Neural progenitor cell (in vitro differentiated cells): ENCODE data around the gene ETV6. TPM values are rescaled to one million over a fixed set of nuclear protein-coding genes. Genes with fewer than 3 reads are reported as not detected.

Experiments used
- DNase-seq: peaks from one replicate; pipeline ENCODE4 v3.0.0-alpha.2; 2016; ENCODE audit warnings: low spot score
- H2AFZ ChIP-seq: fragments of 200-600 bp; sonication (generic); replicated peaks from 2 replicates; pipeline ENCODE4 v1.6.1; 2016; ENCODE audit warnings: antibody characterized with exemption
- H3F3A ChIP-seq: fragments of 200-600 bp; sonication (generic); 2 replicates; pipeline ENCODE4 v1.6.1; 2016; ENCODE audit warnings: antibody characterized with exemption, low read depth
- H3K27ac ChIP-seq: fragments of 200-600 bp; sonication (generic); 2 replicates; pipeline ENCODE4 v1.5.1; 2016; ENCODE audit warnings: mild to moderate bottlenecking
- H3K27me3 ChIP-seq: fragments of 200-600 bp; sonication (generic); 2 replicates; pipeline ENCODE4 v1.6.1; 2016; ENCODE audit warnings: mild to moderate bottlenecking, moderate library complexity
- H3K36me3 ChIP-seq: fragments of 200-600 bp; sonication (generic); 2 replicates; pipeline ENCODE4 v1.5.1; 2016
- H3K4me1 ChIP-seq: fragments of 200-600 bp; sonication (generic); 2 replicates; pipeline ENCODE4 v1.6.1; 2016; ENCODE audit warnings: mixed run types
- H3K4me2 ChIP-seq: fragments of 200-600 bp; sonication (generic); 2 replicates; pipeline ENCODE4 v1.6.1; 2016
- H3K4me3 ChIP-seq: fragments of 200-600 bp; sonication (generic); 2 replicates; pipeline ENCODE4 v1.5.1; 2016
- H3K79me2 ChIP-seq: fragments of 200-600 bp; sonication (generic); 2 replicates; pipeline ENCODE4 v1.6.1; 2016; ENCODE audit warnings: low read depth
- H3K9ac ChIP-seq: fragments of 200-600 bp; sonication (generic); 2 replicates; pipeline ENCODE4 v1.6.1; 2016
- H3K9me3 ChIP-seq: fragments of 200-600 bp; sonication (generic); 2 replicates; pipeline ENCODE4 v1.5.1; 2016; ENCODE audit warnings: low read depth
- H4K20me1 ChIP-seq: fragments of 200-600 bp; sonication (generic); 2 replicates; pipeline ENCODE4 v1.6.1; 2016; ENCODE audit warnings: low read depth
- H3K27ac Mint-ChIP-seq: 3 replicates; pipeline ENCODE4 v1.8.0; 2021; ENCODE audit warnings: mixed read lengths
- H3K27me3 Mint-ChIP-seq: 2 replicates; pipeline ENCODE4 v1.8.0; 2022; ENCODE audit warnings: low read depth, mild to moderate bottlenecking, inconsistent platforms, moderate library complexity, mixed read lengths; ENCODE audit not compliant: insufficient read depth
- H3K36me3 Mint-ChIP-seq: 3 replicates; pipeline ENCODE4 v1.8.0; 2021; ENCODE audit warnings: mixed read lengths
- H3K4me1 Mint-ChIP-seq: 3 replicates; pipeline ENCODE4 v1.8.0; 2021; ENCODE audit warnings: mixed read lengths
- H3K4me3 Mint-ChIP-seq: 3 replicates; pipeline ENCODE4 v1.8.0; 2021; ENCODE audit warnings: mild to moderate bottlenecking, moderate library complexity, mixed read lengths
- H3K9me3 Mint-ChIP-seq: 3 replicates; pipeline ENCODE4 v1.8.0; 2020; ENCODE audit warnings: mixed read lengths
- CTCF ChIP-seq: fragments of 200-600 bp; sonication (generic); IDR thresholded peaks from 2 replicates; pipeline ENCODE4 v1.5.1; 2017; ENCODE audit warnings: antibody characterized with exemption, mild to moderate bottlenecking
- EZH2 ChIP-seq: fragments of 200-600 bp; sonication (generic); IDR thresholded peaks from 2 replicates; pipeline ENCODE4 v1.6.1; 2017; ENCODE audit warnings: antibody characterized with exemption, mild to moderate bottlenecking, moderate library complexity
- EZH2phosphoT487 ChIP-seq: fragments of 200-600 bp; sonication (generic); IDR thresholded peaks from 2 replicates; pipeline ENCODE4 v1.6.1; 2017; ENCODE audit warnings: antibody characterized with exemption
- total RNA-seq: library from RNA; depleted of rRNA; stranded (reverse); fragments of >200 nt; gene quantifications from 2 replicates; pipeline ENCODE4 v1.2.3, GENCODE V29; 2015; ENCODE audit warnings: low replicate concordance

ETV6 gene
- total RNA-seq, 1 donor from 2014 or later, result 6.2 TPM

- TF ChIP-seq EZH2, result no peak
- TF ChIP-seq EZH2phosphoT487, result no peak
- no peak for TF ChIP-seq CTCF
- Mint-ChIP-seq H3K4me3 (no peak overlapping the region), H3K9me3 (peaks cover 18% of the 10 kb centered on the region), H3K27me3 (peaks cover 7% of the 10 kb centered on the region), H3K27ac (no peak overlapping the region), H3K4me1 (peaks cover 2% of the 10 kb centered on the region), H3K36me3 (no peaks in the 10 kb centered on the region)
- Histone ChIP-seq H3K27ac (no peak overlapping the region), H2AFZ (no peak overlapping the region), H3K9ac (no peak overlapping the region), H3K36me3 (no peaks in the 10 kb centered on the region), H3F3A (no peaks in the 10 kb centered on the region), H3K27me3 (no peaks in the 10 kb centered on the region), H4K20me1 (no peaks in the 10 kb centered on the region), H3K4me1 (no peaks in the 10 kb centered on the region), H3K4me2 (no peak overlapping the region), H3K9me3 (peaks cover 10% of the 10 kb centered on the region), H3K4me3 (no peak overlapping the region), H3K79me2 (no peaks in the 10 kb centered on the region)
- no peak for DNase-seq
Measured at GRCh38 chr12:11635341-11635740, 14.1 kb upstream of the ETV6 start.

DNA sequence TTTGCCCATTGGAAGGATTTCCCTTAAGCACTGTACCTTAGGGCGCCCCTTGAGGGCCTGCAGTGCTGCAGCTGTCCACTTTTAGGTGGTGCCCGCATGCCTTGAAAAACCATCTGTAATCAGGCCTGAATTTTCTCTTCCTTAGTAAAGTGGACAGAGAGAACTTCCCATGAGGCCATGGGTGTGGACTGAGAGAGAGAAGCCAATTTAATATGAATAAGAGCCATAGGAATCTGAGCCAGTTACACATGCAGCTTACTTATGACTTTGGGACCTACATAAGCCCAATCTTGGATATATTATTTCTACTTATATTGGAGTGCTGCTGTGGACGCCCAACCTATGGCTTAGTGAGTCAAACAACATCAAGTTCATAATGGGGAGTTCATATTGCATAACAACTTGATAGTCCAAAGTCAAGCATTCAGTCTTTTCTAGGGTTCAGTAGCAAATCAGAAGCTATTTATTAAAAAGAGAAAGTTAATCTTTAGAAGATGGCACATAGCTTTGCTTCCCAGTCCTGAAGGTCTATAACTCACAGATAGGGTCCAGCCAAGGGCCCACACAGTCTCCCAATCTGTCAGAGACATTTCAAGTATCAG is 11.1 kb upstream of the ETV6 start:
- DNase-seq, result no peak
- Histone ChIP-seq H3F3A (no peaks in the 10 kb centered on the region), H2AFZ (no peak overlapping the region), H3K27me3 (no peaks in the 10 kb centered on the region), H3K4me3 (no peak overlapping the region), H3K9ac (no peak overlapping the region), H4K20me1 (no peaks in the 10 kb centered on the region), H3K4me1 (no peaks in the 10 kb centered on the region), H3K79me2 (no peaks in the 10 kb centered on the region), H3K36me3 (no peaks in the 10 kb centered on the region), H3K9me3 (peaks cover 10% of the 10 kb centered on the region), H3K27ac (no peak overlapping the region), H3K4me2 (no peak overlapping the region)
- peaks cover 7% of the 10 kb centered on the region for H3K27me3 Mint-ChIP-seq
- no peaks in the 10 kb centered on the region for H3K4me1 Mint-ChIP-seq
- no peak overlapping the region for H3K27ac Mint-ChIP-seq
- peaks cover 18% of the 10 kb centered on the region for H3K9me3 Mint-ChIP-seq
- no peak overlapping the region for H3K4me3 Mint-ChIP-seq
- TF ChIP-seq EZH2, result no peak
- no peak for TF ChIP-seq CTCF
- TF ChIP-seq EZH2phosphoT487, result no peak
- no peaks in the 10 kb centered on the region for H3K36me3 Mint-ChIP-seq

DNA sequence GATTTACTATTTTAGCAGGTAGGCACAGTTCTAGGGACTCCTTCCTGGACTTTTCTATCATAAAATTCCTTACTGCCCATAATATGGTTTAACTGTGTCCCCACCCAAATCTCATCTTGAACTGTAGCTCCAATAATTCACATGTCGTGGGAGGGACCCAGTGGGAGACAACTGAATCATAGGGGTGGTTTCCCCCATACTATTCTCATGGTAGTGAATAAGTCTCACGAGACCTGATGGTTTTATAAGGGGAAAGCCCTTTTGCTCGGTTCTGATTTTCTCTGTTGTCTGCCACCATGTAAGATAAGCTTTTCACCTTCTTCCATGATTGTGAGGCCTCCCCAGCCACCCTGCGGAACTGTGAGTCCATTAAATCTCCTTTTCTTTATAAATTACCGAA is 10.0 kb upstream of the ETV6 start:
- H3K79me2 ChIP-seq, result no peaks in the 10 kb centered on the region
- H3K4me1 ChIP-seq, result no peaks in the 10 kb centered on the region
- no peak overlapping the region for H3K27ac ChIP-seq
- Mint-ChIP-seq H3K27ac (no peak overlapping the region), H3K9me3 (peaks cover 22% of the 10 kb centered on the region), H3K36me3 (no peaks in the 10 kb centered on the region), H3K27me3 (peaks cover 7% of the 10 kb centered on the region), H3K4me3 (no peak overlapping the region), H3K4me1 (no peaks in the 10 kb centered on the region)
- no peak overlapping the region for H2AFZ ChIP-seq
- no peaks in the 10 kb centered on the region for H3F3A ChIP-seq
- no peak overlapping the region for H3K9ac ChIP-seq
- peaks cover 10% of the 10 kb centered on the region for H3K9me3 ChIP-seq
- no peaks in the 10 kb centered on the region for H4K20me1 ChIP-seq
- H3K4me2 ChIP-seq, result no peak overlapping the region
- H3K27me3 ChIP-seq, result no peaks in the 10 kb centered on the region
- H3K4me3 ChIP-seq, result no peak overlapping the region
- H3K36me3 ChIP-seq, result no peaks in the 10 kb centered on the region
- no peak for DNase-seq
- TF ChIP-seq CTCF, result no peak
- TF ChIP-seq EZH2, result no peak
- TF ChIP-seq EZH2phosphoT487, result no peak
